IPS-NIHi11 (cell line): ENCODE results near the gene MYBPHL.

Experiments used
- DNase-seq: peaks from one replicate; pipeline ENCODE4 v3.0.0; 2012; ENCODE audit warnings: mixed read lengths, low spot score

The MYBPHL gene, protein sequence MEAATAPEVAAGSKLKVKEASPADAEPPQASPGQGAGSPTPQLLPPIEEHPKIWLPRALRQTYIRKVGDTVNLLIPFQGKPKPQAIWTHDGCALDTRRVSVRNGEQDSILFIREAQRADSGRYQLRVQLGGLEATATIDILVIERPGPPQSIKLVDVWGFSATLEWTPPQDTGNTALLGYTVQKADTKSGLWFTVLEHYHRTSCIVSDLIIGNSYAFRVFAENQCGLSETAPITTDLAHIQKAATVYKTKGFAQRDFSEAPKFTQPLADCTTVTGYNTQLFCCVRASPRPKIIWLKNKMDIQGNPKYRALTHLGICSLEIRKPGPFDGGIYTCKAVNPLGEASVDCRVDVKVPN

DNA sequence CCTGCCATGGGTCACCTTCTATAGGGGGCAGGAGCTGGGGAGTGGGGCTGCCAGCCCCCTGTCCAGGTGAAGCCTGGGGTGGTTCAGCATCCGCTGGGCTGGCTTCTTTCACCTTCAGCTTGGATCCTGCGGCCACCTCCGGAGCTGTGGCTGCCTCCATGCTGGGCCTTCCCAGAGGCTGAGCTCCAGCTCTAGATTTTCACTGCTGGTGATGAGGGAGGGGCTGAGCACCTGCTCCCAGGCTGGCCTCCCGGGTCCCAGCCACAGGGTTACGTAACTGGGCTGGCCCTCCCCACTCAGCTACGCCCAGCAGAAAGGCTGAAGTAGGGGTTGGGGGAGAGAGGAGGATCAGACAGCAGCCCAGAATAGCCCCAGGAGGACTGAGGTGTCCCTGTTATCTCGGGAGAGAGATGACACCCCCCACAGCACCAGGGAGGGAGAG, at the start of gene MYBPHL:
Gene MYBPHL (minus strand): TSS at position 180 of the 442 bp plus-strand sequence. CDS start 20 bp downstream, at position 160.
- no peak for DNase-seq

DNA sequence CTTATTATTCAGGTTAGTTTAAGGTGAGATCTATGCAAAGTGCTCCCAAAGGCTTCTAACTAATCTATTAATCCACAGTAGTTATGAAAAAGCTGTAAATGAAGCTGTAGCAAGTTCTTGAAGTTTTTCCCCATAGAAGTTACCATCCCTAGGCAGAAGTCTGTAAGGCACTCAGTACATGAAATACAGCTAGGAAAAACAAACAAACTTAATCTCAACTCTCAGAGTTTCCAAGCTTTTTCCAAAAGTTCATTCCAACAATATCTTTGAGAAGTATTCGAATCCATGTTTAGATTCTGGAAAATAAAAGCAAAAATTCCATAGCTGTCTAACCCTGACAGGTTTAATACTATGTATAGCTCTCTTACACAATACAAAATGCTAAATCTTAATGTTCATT, 49.7 kb upstream of the MYBPHL start:
- no peak for DNase-seq

DNA sequence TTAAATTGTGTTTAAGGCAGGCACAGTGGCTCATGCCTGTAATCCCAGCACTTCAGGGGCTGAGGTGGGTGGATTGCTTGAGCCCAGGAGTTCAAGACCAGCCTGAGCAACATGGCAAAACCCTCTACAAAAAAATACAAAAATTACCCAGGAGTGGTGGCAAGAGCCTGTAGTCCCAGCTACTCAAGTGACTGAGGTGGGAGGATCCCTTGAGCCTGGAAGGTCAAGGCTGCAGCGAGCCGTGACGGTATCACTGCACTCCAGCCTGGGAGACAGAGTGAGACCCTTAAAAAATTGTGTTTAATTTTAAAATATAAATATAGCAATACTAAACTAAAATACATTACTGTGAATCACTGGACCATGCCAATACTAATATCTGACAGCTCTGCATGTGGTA, 48.1 kb upstream of the MYBPHL start:
- no peak for DNase-seq

DNA sequence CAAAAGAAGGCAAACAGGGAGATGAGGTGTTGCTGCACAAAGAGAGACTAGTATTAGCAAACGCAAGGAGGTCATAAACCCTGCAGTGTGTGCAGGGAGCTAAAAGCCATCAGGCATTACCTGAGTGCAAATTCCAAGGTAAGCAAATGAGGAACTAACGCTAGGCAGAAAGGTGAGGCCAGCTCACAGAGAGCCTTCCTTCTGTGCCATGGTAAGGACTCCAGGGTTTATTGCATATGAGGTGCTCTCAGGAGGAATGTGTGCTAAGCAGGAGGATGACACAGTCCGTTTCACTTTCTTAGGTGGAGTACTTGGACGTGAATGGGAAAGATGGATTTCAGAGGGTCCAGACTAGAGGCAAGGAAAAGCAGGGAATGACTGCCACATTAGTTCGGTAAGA, 44.6 kb upstream of the MYBPHL start:
- no peak for DNase-seq

DNA sequence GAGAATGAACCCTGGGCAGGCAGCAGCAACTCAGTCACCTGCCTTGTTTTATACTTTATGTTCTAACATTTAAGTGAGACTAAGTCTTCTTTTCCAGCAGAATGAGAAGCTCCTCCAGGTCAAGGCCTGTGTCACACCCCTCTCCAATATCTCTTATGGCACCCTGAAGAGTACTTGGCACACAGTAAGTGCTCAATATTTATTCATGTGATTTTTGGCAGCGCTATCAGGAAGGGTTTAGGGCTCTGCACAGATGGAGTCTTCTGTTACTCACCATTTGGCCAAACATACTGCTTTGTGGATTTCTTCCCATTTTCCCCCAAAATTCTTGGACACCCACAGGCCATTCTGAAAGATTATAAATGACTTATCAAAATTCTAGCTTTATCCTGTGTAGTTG, 43.8 kb upstream of the MYBPHL start:
- DNase-seq, result no peak

DNA sequence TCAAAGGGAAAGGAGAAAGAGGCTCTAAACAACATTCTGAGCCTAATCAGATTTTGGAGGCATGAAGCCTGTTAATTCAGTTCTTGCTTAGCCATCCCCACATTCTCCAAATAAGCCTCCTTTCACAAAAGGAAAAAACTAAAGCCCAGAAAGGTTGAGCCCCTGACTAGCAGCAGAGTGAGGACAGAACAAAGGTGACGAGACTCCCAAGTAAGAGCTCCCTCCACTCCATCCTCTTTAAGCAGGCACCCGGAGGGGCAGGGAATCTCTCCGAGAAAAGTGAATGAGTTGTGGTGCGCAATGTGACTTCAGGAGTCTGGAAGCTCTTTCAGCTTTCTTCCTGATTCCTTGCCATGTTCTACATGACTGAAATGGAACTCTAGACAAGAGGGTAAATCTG, 43.4 kb upstream of the MYBPHL start:
- no peak for DNase-seq

DNA sequence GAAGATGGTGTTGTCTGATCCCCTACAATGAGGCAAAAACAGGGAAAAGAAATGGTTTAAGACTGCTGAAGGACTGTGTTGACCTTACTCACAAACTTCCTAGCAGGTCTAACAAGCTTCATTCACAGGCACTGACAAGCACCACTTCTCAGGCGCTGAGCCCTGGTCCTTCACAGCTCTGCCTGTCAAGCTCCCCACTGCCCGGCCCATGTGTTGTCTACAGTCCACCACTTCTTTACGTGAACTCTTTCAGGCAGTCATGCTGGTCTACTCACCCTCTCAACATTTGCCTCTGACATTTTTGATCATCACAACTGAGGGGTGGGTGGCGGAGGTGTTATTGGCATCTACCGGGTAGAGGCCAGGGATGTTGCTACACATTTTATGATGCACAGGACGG, 40.7 kb upstream of the MYBPHL start:
- DNase-seq, result no peak

DNA sequence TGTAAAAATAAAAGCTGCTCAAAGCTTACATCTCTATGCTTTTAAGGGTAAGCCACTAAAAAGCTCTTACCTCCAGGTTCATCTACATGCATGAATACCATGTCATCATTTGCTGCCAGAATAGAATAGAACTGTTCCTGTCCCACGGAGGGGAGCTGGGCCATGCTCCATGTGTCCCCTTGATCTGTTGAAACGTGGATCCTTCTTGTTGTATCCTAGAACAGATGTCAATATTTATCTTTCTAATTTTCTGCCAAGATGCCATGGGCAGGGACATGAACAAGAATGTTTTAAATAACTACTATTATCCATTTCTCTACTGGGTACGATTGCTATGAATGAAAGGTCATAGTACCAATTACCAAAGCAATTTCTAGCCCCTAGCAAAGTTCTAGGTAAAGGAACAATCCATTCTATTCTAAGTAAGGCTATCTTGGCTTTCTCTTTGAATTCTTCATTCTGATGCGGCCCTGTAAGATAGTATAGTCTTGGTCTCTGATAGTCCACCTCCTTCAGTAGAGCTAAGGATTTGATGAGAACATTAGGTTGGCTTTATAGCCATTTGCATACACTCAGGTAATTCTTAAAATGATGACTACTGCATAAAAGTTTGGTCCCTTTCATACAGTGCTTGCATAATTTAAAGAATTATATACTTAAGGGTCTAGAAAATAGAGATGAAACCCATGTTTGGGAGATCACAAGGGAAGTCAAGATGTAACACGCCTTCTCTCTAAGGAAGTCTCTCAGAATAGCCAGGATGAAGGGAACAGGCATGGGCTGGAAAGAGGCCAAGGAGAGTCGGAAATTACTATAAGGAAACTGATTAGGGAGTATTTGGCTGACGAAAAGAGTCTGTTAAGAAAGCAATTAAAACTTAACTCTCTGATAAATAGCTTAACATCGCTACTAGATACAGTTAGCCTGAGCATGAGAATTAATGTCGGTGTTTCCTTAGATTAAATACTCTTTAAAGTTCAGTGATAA, 35.4 kb upstream of the MYBPHL start:
- DNase-seq, result no peak

DNA sequence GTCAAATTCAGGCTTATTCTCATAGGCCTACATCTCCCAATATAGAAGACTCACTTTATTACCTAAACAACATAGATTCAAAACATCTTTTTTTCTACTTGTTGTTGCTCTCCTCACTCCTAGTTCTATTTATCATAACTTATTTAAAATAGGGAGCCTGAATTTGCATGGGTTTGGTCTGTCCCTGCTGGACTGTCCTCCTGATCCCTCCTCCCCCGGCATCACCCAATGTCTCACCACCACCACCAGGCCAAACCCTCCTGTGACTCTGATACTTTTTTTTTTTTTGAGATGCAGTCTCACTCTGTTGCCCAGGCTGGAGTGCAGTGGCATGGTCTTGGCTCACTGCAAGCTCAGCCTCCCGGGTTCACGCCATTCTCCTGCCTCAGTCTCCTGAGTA, 31.8 kb upstream of the MYBPHL start:
- DNase-seq, result no peak

DNA sequence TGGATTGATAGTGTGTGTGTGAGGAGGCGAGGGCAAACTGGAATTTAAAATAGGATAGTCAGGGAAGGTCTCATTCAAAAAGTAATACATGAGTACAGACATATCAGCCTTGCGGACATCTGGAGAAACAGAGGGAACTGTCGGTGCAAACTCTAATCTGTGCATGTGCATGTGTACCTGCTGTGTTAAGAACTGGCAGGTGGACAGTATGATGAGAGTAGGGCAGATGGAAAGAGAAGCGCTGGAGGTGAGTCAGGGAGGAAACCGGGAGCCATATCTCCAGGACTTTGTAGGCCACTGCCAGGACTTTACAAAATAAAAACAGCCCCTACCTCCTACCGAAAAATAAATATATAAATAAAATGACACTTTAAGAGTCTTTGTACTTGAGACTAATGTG, 31.3 kb upstream of the MYBPHL start:
- DNase-seq, result no peak

DNA sequence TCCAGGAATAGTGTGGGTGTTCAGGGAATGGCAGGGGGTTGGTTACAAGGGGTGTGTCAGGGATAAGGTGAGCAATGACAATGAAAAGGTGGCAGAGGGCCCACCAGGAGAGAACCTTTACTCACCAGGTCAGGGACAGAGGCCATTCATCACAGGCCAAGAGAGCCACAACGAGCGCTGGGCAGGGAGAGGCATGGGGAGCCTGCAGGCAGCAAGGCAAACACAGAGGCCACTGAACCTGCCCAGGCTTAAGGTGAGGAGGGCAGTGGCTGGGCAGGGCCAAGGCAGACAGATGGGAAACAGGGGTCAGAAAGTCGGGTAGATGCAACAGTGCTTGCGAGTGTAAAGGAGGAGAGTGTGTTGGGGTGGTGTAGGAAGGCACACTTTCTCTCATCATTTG, 28.3 kb upstream of the MYBPHL start:
- DNase-seq, result no peak

DNA sequence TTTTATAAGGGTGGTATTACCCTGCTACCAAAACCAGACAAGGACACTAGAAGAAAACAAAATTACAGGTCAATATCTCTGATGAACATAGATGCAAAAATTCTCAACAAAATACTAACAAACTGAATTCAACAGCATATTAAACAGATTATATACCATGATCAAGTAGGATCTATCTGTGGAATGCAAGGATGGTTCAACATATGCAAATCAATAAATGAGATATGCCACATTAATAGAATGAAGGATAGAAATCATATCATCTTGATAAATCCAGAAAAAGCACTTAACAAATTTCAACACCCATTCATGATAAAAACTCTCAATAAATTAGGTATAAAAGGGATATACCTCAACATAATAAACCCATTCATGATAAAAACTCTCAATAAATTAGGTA, 24.3 kb upstream of the MYBPHL start:
- DNase-seq, result no peak

DNA sequence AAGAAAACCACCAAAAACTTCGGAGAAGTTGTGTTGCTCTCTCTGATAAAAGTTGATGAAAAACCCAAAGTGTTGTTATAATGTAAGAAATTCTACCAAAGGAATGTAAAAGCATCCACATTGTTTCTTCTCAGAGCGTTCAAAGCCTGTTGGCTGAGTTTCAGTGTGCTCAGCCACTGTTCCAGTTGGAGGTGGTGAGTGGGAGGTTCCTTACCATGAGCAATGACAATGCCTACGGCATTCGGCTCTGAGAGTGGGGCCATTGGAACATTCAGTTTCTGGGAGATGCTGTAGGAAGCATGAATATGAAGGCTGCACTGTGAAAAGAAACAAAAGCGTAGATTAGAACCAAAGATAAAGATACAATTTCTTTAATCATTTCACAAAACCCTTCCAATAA, 20.5 kb upstream of the MYBPHL start:
- no peak for DNase-seq

DNA sequence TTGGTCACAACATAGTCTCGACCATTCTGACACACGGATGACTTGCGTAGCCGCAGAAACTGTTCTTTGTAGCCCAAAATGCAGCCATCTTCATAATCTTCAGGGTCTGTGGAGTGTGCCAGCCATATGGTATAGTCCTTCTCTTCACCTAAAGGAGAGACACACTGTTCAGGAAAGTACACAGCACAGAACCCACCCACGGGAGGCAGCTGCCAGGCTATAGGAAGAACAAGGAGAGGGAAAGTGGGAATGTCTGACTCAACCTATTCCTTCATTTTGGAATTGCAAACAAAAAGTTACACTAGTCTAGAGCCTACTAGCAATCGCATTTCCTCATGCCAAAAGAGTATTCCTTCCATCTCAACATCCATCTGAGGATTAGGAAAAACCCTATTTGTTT, 16.2 kb upstream of the MYBPHL start:
- DNase-seq, result no peak

DNA sequence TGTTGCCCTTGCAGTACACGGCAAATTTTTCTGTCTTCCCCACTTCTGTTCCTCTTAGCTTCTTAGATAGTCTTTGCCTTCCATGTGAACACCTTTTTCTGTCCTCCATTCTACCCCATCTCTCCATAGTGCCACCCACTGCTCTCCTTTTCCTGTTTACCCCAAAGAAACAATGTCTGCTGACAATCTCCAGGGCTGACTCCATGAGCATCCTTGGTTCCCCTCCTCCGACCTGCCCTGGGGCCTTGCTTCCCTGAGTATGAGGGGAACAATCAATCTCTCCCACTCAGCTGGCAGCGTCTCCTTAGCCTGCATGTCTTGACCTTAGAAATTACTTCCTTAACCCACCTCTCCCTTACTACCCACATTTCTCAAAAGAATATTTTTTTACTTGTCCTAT, 12.3 kb upstream of the MYBPHL start:
- no peak for DNase-seq

DNA sequence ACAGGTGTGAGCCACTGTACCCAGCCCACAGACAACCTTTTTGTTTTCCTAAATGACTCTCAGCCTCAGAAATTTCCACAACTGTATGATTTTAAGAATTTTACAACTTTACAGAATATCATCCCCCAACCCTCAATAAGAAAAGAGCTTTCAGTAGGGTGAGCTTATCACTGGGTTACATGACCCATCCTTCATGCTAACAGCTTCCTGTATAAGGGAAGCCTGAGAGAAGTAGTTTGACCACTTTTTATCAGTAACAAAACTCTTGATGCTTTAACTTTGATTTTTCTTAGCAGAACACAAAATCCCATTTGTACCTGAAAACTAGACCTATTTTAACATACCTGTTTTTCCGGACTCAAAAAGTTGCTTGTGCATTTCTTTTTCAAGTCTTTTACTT, 9.7 kb upstream of the MYBPHL start:
- no peak for DNase-seq

DNA sequence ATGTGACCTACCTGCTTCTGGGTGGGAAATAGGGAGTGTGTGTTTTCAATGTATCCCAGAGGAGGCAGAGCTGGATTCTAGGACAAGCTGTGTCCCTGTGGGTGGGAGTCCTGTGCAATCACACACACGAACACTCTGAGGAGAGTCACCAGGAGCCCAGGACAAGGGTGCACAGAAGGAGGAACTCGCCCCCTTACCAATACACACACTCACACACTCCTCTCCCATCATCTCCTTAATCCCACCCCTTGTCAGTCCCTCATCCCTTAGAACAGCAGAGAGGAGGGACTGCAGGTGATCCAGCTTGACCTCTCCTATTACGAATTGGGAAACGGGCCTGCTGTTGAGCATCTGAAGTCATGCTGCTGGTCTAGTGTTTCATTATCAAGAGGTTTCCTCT, 8.5 kb upstream of the MYBPHL start:
- no peak for DNase-seq

DNA sequence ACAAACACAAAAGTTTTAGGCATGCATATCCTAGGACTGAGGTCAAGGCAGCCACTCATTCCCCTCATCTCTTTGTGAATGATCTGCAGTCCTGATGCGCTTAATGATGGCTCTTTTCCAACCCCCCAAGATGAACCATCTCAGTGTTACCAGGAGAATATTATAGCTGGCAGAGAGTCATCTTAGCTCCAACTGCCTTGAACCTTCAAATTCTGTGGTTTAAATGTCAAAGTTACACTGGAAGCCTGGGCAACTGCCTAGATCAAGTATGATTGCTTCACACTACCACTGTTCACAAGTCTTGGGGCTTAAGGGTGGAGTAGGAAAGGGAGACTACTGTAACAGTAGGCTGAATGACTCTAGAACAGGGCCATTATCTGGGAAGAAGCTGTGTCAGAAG, 8.0 kb upstream of the MYBPHL start:
- DNase-seq, result no peak

DNA sequence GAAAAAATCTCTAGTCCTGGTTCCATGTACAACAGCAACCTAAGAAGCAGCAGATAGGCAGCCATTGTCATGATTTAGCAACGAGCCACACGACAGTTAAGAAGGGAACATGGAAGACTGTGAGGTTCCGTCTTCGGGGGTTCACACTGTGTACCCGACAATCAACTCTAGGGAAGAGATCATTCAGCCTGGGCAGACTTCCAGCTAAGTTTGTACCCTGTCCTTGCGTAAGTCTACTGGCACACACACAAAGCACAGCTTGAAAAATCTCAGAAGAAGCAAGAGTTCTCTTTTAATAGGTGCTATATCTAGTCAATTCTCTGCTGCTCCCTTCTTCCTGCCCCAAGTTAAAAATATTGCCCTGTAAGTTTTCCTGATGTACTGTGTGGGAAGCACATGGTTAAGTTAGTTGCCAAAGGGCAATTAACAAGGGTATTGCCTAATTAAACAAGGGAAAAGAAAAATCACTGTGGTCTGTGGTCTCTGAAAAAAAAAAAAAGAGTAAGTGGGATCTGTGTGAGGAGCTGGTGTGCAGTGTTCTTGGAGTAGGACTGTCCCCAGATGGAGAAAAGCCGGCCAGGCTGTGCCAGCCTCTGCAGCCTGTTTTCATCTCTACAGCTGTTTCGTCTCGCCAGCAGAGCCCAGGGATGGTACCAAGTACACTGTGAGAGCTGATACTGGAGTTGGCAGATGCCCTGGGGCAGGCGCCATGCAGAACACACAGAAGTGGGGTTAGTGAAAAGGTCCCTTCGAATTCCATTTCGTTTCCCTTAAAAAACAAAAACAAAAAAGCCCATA, 6.4 kb upstream of the MYBPHL start:
- no peak for DNase-seq

DNA sequence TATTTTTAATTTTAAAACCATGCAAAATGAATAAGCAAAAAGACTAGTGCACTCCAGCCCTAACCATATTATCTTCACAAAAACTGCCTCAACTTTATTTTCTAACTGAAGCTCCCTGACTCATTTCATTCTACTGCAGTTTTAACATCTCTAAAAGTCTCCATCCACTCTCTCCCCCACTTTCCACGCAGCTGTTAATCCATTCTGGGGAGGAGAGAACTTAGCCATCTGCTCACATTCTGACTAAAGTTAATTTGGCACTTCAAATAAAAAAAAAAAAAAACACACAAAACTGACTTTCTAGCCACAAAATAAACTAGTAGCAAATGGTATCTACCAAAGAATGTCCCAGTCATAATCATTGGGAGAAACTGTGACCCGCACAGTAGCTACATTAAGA, 5.4 kb upstream of the MYBPHL start:
- no peak for DNase-seq

DNA sequence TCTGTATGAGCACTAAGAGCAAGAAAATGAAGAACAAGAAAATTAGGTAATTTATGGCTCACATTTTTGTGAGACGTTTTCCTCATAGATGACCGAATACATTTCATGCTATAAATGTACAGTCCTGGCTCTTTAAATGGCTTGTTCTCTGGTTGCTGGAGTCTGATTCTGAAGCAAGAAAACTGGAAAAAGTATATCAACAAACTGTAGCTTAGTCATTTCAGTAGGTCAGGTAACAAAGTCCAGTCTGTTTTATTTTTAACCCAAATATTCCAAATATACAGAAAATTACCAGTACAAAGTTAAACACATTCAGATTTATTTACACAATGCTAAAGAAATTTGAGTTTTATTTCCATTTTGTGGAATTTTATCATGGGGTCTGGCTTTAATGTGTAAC, 2.5 kb upstream of the MYBPHL start:
- DNase-seq, result no peak

DNA sequence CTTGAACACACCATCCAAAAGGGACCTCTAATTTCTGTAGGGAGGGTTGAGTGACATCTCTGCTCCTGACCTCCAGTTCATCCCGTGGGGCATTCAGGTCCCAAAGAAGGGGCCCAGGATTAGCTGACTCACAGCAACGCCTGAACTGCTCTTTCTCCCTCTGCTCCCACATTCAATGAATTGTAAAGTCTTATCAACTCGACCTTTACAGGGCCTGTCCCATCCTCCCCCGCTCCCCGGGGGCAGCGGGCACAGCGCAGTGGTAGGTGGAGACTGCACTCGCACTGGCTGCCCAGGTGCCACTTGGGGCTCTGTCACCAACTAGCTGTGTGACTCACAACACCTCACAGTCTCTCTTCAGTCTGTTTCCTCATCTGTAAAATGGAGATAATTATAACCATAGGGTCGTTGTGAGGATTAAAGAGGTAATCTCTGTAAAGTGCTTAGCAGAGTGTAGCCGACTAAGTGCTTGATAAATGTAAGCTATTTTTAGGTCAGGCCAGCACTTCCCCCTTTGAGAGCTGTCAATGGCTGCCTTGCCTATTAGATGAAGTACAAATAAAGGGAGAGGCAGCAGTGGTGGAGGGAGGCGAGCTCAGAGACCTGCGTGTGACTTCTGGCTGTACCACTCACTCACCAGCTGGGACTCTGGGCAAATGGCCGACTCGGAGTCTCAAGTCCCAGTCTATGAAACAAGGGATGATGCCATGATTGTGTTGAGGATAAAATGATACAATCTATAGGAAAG, 637 bp upstream of the MYBPHL start:
- no peak for DNase-seq
